Melanocyte of skin (primary cell): ENCODE measurements around the gene BNIPL. TPM values are rescaled to one million over a fixed set of nuclear protein-coding genes. Genes with fewer than 3 reads are reported as not detected.

Experiments used
- small RNA-seq, 2 donors: library from RNA; depleted of rRNA; stranded (forward); fragments of <200 nt; gene quantifications; one replicate each; pipeline ENCODE3, GENCODE V24; 2012
- total RNA-seq, 2 donors: library from RNA; depleted of rRNA; stranded (reverse); fragments of >200 nt; gene quantifications; 2 replicates each; pipeline ENCODE4 v1.2.3, GENCODE V29; 2012

The BNIPL gene
- under 1 TPM in 1 of 2 donors, not detected in 1; under 0.01 TPM for total RNA-seq

DNA sequence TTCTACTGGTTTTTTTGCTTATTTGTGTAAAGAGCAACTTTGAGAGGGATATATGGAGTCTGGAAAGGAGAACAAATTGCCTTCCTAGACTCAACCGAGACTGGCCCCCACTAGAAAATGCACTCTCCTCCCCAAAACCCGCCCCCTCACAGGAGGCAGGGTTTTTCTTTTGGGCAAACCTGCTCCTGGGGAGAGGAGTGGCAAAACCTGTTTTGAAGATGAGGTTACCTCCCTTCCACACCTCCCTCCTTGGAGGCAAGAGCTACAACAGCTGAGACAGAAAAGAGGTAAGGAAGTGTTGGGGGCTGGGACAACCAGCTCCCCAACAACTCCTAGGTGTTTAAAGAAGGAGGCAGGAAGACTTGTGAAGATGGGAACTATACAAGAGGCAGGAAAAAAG, at the start of gene BNIPL:
TSS of gene BNIPL (plus strand) at position 231 of the 400 bp plus-strand sequence. CDS start at position 371, 140 bp downstream.

DNA sequence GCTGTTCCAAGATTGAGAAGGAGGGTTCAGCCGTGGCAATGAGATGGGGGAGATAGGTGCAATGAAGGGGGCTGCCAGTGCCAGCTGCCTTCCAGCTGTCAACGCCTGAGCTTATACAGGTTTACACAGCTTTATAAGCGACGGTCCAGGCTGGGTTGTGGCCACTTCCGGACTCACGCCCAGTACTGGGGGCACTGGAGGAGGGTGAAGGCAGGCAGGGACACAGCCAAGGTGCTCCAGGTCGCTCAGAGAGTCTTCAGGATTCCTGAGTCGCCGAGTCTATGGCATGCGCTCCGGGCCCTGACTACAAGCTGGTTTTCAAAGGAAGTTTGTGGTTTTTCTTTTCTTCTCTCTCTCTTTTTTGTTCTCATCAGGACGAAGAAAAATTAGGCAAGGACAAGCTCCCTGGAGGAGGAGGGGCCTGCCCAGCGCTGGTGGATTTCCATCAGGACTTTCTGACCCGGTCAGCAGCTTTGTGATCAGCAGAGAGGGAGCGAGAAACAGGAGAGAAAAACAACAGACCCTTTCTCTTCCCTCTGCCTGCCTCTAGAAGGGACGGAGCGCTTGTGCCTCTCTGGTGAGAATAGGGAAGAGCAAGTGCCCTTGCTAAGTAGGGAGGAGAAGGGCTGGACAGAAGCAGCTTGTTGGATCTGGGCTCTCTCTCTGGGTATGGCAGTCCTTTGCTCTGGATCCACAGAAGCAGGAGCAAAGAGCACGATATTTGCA, 29.9 kb upstream of the BNIPL start, which contains the start of gene MINDY1:
TSS of gene MINDY1 (minus strand) at position 576 of the 726 bp plus-strand sequence. CDS start 4,285 bp downstream, outside the sequence.

DNA sequence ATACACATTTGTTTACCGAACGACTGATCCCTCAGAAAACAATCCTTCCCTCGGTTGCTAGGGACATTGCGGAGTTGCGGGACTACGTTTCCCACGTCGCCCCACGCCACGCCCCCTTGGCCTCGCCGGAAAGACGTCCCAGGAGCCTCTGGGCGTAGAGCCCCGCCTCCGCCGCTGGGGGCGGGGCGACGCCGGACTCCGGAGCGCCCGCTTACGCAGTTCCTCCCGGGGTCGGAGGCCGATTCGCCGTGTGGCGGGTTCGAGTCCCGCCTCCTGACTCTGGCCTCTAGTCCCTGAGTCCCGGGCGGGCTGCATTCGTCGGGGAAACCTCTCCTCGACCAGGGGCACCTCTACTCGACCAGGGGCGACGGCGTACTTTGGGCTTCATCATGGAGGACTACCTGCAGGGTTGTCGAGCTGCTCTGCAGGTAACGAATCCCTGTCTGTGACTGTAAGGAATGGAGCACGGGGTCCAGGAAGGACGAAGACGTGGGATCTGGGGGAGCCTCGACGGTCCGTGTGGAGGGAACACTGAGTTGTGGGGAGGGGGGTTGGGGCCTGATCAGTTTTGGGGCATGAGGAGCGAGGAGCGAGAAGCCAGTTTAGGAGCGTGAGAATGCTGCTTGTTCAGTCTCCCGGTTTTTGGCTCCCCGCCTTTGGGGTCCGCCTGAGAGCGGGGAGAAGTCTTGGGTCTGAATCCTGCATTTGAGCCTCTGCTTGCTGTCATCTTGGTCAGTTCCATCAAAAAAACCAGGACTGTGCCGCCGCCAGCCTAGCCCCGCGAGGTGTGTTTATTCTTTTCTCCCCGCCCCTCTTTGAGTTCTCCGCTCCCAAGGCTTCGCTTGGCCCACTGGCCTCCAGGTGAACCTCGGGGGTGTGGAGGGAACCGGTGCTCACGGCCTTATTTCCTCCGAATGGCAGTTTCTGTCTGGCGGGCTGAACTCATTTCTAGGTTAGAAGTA, 27.9 kb upstream of the BNIPL start, which contains the start of gene PRUNE1:
TSS of gene PRUNE1 (plus strand) at position 206 of the 962 bp plus-strand sequence. CDS start at position 390, 184 bp downstream.

GRCh38 chr1:151047591-151047924, 11.2 kb downstream of the BNIPL start, which contains the start of gene C1orf56:
Gene C1orf56 (plus strand): TSS chr1:151047751. CDS start chr1:151047848, 97 bp downstream.

GRCh38 chr1:151059109-151060006, 23.0 kb downstream of the BNIPL start, which contains the start of gene CDC42SE1:
Gene CDC42SE1 (minus strand): TSS chr1:151059622. CDS start chr1:151055730, 3,892 bp downstream.

GRCh38 chr1:151060007-151060656, 23.7 kb downstream of the BNIPL start, which contains the start of gene MLLT11:
Gene MLLT11 (plus strand): TSS chr1:151060397. CDS start chr1:151067225, 6,828 bp downstream.

DNA sequence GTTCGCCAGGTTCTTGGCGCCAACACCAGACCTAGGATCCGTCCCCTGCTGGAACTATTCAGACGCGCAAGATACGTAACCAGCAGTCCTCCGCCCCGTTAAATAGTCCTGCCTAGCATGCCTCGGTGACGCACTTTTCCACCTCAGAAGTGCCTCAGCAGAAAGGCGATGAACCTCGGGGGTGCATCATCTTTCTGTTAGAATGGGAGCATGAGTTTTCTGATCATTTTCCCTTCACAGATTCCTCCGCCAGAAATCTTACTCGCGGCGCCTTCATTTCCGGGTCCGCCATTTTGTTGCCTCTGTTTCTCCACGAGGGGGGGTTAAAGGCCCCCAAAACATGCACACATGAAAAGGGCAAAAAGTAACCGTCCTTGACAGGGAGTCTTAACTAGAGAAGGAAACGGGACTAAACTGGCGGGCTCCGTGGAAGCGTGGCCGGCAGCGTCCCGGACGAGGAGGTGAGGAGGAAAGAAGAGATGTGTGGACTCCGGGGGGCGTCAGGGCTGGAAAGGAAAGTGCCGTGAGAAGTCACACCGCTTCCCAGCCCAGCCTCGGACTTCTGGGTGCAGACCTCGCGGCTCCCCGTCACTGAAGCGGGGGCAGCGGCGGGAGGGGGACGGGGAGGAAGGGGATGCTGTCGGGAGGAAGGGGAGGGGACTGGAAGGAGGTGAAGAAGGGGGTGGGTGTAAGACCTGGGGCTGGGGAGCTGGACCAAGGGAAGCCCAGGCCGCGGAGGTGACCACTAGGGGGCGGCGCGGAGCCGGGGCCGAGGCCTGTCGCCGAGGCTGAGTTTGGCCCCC, 34.3 kb downstream of the BNIPL start, which contains the start of gene GABPB2:
TSS of gene GABPB2 (plus strand) at position 288 of the 803 bp plus-strand sequence. CDS start 17,429 bp downstream, outside the sequence.

Small RNA genes within 50 kb of the gene (small RNA-seq; reads per million reads assigned to genes)
- 2.6 to 3.7 reads per million in 2 donors for gene RNU6-884P

Other genes with a start within 250 kb of the BNIPL start
- gene CTSK, start 228.3 kb upstream of the BNIPL start, total RNA-seq, result 100 to 1,000 TPM; 311 to 511 TPM
- gene ARNT, start 160.0 kb upstream of the BNIPL start, total RNA-seq, result 10 to 100 TPM; 25.0 to 40.6 TPM
- gene CTXND2, start 149.4 kb upstream of the BNIPL start, total RNA-seq, result not detected
- gene SETDB1, start 110.2 kb upstream of the BNIPL start, total RNA-seq, result 10 to 100 TPM; 31.3 to 33.0 TPM
- gene CERS2, start 61.8 kb upstream of the BNIPL start, total RNA-seq, result 100 to 1,000 TPM; 122 to 166 TPM
- gene ANXA9, start 54.3 kb upstream of the BNIPL start, total RNA-seq, result not detected
- 10 to 100 TPM; 21.6 to 35.4 TPM for gene MINDY1, start 29.7 kb upstream of the BNIPL start, total RNA-seq
- gene PRUNE1, start 28.1 kb upstream of the BNIPL start, total RNA-seq, result 10 to 100 TPM in 1 of 2 donors, 1 to 10 TPM in 1; 9.6 to 14.3 TPM
- 1 to 10 TPM; 3.1 to 4.3 TPM for gene C1orf56, start 11.2 kb downstream of the BNIPL start, total RNA-seq
- gene CDC42SE1, start 23.0 kb downstream of the BNIPL start, total RNA-seq, result 10 to 100 TPM; 77.4 to 94.9 TPM
- 1 to 10 TPM; 2.8 to 4.7 TPM for gene MLLT11, start 23.8 kb downstream of the BNIPL start, total RNA-seq
- gene GABPB2, start 34.2 kb downstream of the BNIPL start, total RNA-seq, result 1 to 10 TPM; 6.3 to 7.9 TPM
- 1 to 10 TPM in 1 of 2 donors, under 1 TPM in 1; 0.67 to 1.0 TPM for gene SEMA6C, start 110.0 kb downstream of the BNIPL start, total RNA-seq
- gene TNFAIP8L2, start 120.1 kb downstream of the BNIPL start, total RNA-seq, result not detected
- 10 to 100 TPM; 12.7 to 14.1 TPM for gene LYSMD1, start 129.3 kb downstream of the BNIPL start, total RNA-seq
- 10 to 100 TPM; 25.1 to 28.6 TPM for gene SCNM1, start 129.6 kb downstream of the BNIPL start, total RNA-seq
- not detected for gene TMOD4, start 139.4 kb downstream of the BNIPL start, total RNA-seq
- 10 to 100 TPM; 36.8 to 47.6 TPM for gene VPS72, start 153.6 kb downstream of the BNIPL start, total RNA-seq
- gene PIP5K1A, start 162.0 kb downstream of the BNIPL start, total RNA-seq, result 10 to 100 TPM; 36.5 to 55.6 TPM
- 100 to 1,000 TPM; 131 to 188 TPM for gene PSMD4, start 218.1 kb downstream of the BNIPL start, total RNA-seq
- gene ZNF687, start 245.7 kb downstream of the BNIPL start, total RNA-seq, result 10 to 100 TPM; 18.3 to 22.0 TPM